GM19351 (cell line): Measurements from ENCODE around the gene RXRB.

ENCODE experiments used
- ATAC-seq: cut with Tn5 transposase; IDR thresholded peaks from one replicate; pipeline ENCODE4 v1.9.1; 2021; ENCODE audit warnings: mild to moderate bottlenecking, moderate library complexity; ENCODE audit not compliant: unreplicated experiment

RXRB gene

GRCh38 chr6:33198159-33198852 lies 2.2 kb downstream of the RXRB start:
- ATAC-seq = no peak

GRCh38 chr6:33197431-33198048 lies 2.9 kb downstream of the RXRB start:
- ATAC-seq = no peak

- no peak for ATAC-seq
These were observed 4.9 kb downstream of the RXRB start for GRCh38 chr6:33195304-33196165.

- no peak for ATAC-seq
These were observed 6.0 kb downstream of the RXRB start for GRCh38 chr6:33194431-33194979.

- no peak for ATAC-seq
These were observed 6.8 kb downstream of the RXRB start for GRCh38 chr6:33193619-33194018.

GRCh38 chr6:33192671-33193602 lies 7.5 kb downstream of the RXRB start:
- no peak for ATAC-seq

- no peak for ATAC-seq
These were observed 8.3 kb downstream of the RXRB start, which contains the start of gene COL11A2 for GRCh38 chr6:33192105-33192646. Gene COL11A2 (minus strand): TSS chr6:33192467. CDS start chr6:33192240, 227 bp downstream.

- no peak for ATAC-seq
These were observed 8.9 kb downstream of the RXRB start for GRCh38 chr6:33191383-33192104.

- no peak for ATAC-seq
These were observed 9.9 kb downstream of the RXRB start for GRCh38 chr6:33190504-33191107.

- ATAC-seq = no peak
These were observed 10.6 kb downstream of the RXRB start for GRCh38 chr6:33189625-33190448.

- ATAC-seq = no peak
These were observed 11.3 kb downstream of the RXRB start for GRCh38 chr6:33189164-33189563.

- no peak for ATAC-seq
These were observed 12.7 kb downstream of the RXRB start for GRCh38 chr6:33187809-33188208.

- no peak for ATAC-seq
These were observed 14.7 kb downstream of the RXRB start for GRCh38 chr6:33185654-33186187.

GRCh38 chr6:33185190-33185589 lies 15.3 kb downstream of the RXRB start:
- no peak for ATAC-seq

- ATAC-seq = no peak
These were observed 17.3 kb downstream of the RXRB start for GRCh38 chr6:33183071-33183683.

- ATAC-seq = no peak
These were observed 19.3 kb downstream of the RXRB start for GRCh38 chr6:33181141-33181540.

GRCh38 chr6:33178755-33179475 lies 21.6 kb downstream of the RXRB start:
- no peak for ATAC-seq
